B cell (primary cell): Measurements from ENCODE around the gene ARHGAP42. TPM values are rescaled to one million over a fixed set of nuclear protein-coding genes. Genes with fewer than 3 reads are reported as not detected.
A peak's percentile ranks its signal among the peaks of the same experiment; 100 is the strongest.

Experiments used
- ATAC-seq: fragments of 200-7000 bp; cut with Tn5 transposase; one replicate; pipeline ENCODE4 v1.10.0; 2021; ENCODE audit warnings: low read depth, mild to moderate bottlenecking, moderate number of reproducible peaks, moderate library complexity
- CTCF ChIA-PET: fragments of 350-600 bp; sonication (Branson Sonifier 250); formaldehyde crosslinking; loops from one replicate; lab custom pipeline; 2021; ENCODE audit warnings: antibody characterized with exemption, inconsistent platforms; lab: Charles Lee
- POLR2A ChIA-PET: fragments of 350-600 bp; sonication (Branson Sonifier 250); formaldehyde crosslinking; loops from one replicate; lab custom pipeline; 2021; ENCODE audit warnings: antibody characterized with exemption; lab: Charles Lee
- DNase-seq: peaks from one replicate; pipeline ENCODE4 v3.0.0; 2013
- H2AFZ ChIP-seq: 2 replicates; pipeline ENCODE4 v1.6.1; 2012; ENCODE audit warnings: mild to moderate bottlenecking, low read depth, low read length; ENCODE audit not compliant: insufficient read depth, poor library complexity, severe bottlenecking
- H3K27ac ChIP-seq, 2 donors: 1 replicate in 1 of 2; 2 replicates in 1 of 2; pipeline ENCODE4 v1.5.1; 2012 to 2013; ENCODE audit warnings: low read length in 2 of 2, mild to moderate bottlenecking in 2 of 2, moderate library complexity in 1 of 2
- H3K27me3 ChIP-seq, 4 experiments: fragments of 200-600 bp in 1 of 4; sonication (generic) in 1 of 4; replicated peaks in 1 of 4; 1 replicate in 2 of 4; 2 replicates in 2 of 4; pipeline versions ENCODE4 v1.6.1 to v1.7.0; 2013 to 2016; ENCODE audit warnings: low read length in 3 of 4, mild to moderate bottlenecking in 2 of 4, mixed read lengths in 1 of 4, moderate library complexity in 1 of 4; ENCODE audit not compliant: insufficient read depth in 4 of 4, control insufficient read depth in 3 of 4; ENCODE audit errors: control extremely low read depth in 1 of 4
- H3K36me3 ChIP-seq, 2 experiments: replicated peaks in 1 of 2; 1 replicate in 1 of 2; 2 replicates in 1 of 2; pipeline versions ENCODE4 v1.6.1 to v1.7.1; 2013; ENCODE audit warnings: low read length in 1 of 2; ENCODE audit not compliant: insufficient read depth in 2 of 2, control insufficient read depth in 1 of 2; ENCODE audit errors: control extremely low read depth in 1 of 2, extremely low read depth in 1 of 2
- H3K4me1 ChIP-seq, 2 donors: fragments of 200-600 bp in 1 of 2; sonication (generic) in 1 of 2; 1 replicate in 1 of 2; 2 replicates in 1 of 2; pipeline versions ENCODE4 v1.5.1 to v1.6.1; 2013 to 2017; ENCODE audit warnings: low read length in 2 of 2; ENCODE audit not compliant: control insufficient read depth in 2 of 2, insufficient read depth in 2 of 2
- H3K4me2 ChIP-seq: replicated peaks from 2 replicates; pipeline ENCODE3; 2012; ENCODE audit warnings: mild to moderate bottlenecking, low read depth, low read length; ENCODE audit not compliant: poor library complexity, severe bottlenecking
- H3K4me3 ChIP-seq, 5 experiments: fragments of 200-600 bp in 1 of 5; sonication (generic) in 1 of 5; 1 replicate in 3 of 5; 2 replicates in 2 of 5; pipeline versions ENCODE4 v1.5.1 to v1.7.0; 2011 to 2016; ENCODE audit warnings: low read length in 4 of 5, mild to moderate bottlenecking in 4 of 5, low read depth in 2 of 5, control low read depth in 1 of 5, moderate library complexity in 1 of 5; ENCODE audit not compliant: insufficient read depth in 1 of 5; ENCODE audit errors: control extremely low read depth in 1 of 5, extremely low read depth in 1 of 5
- H3K79me2 ChIP-seq: fragments of 200-600 bp; sonication (generic); one replicate; pipeline ENCODE4 v1.6.0; 2016; ENCODE audit warnings: low read length; ENCODE audit not compliant: control insufficient read depth, insufficient read depth
- H3K9ac ChIP-seq: fragments of 200-600 bp; sonication (generic); 2 replicates; pipeline ENCODE4 v1.6.1; 2017; ENCODE audit warnings: mild to moderate bottlenecking, low read length, moderate library complexity
- H3K9me3 ChIP-seq, 3 donors: one replicate each; pipeline versions ENCODE4 v1.6.1 to v1.7.1; 2013; ENCODE audit warnings: low read length in 2 of 3; ENCODE audit not compliant: control insufficient read depth in 2 of 3, insufficient read depth in 1 of 3; ENCODE audit errors: control extremely low read depth in 1 of 3
- H4K20me1 ChIP-seq: 2 replicates; pipeline ENCODE4 v1.6.0; 2012; ENCODE audit warnings: mild to moderate bottlenecking, low read length; ENCODE audit not compliant: insufficient read depth, control insufficient read depth, poor library complexity, severe bottlenecking
- H3K27ac Mint-ChIP-seq: one replicate; pipeline ENCODE4 v1.8.0; 2021; ENCODE audit warnings: mixed read lengths
- H3K27me3 Mint-ChIP-seq: one replicate; pipeline ENCODE4 v1.8.0; 2021; ENCODE audit warnings: mixed read lengths
- H3K4me1 Mint-ChIP-seq: one replicate; pipeline ENCODE4 v1.8.0; 2021; ENCODE audit warnings: mixed read lengths
- H3K4me3 Mint-ChIP-seq: one replicate; pipeline ENCODE4 v1.8.0; 2021; ENCODE audit warnings: mixed read lengths
- H3K9me3 Mint-ChIP-seq: one replicate; pipeline ENCODE4 v1.8.0; 2022; ENCODE audit warnings: mixed read lengths; ENCODE audit not compliant: insufficient read depth
- CTCF ChIP-seq: fragments of 200-600 bp; IDR thresholded peaks from one replicate; pipeline ENCODE4 v1.8.0; 2022; ENCODE audit warnings: antibody characterized with exemption, mild to moderate bottlenecking
- EZH2 ChIP-seq: IDR thresholded peaks from 2 replicates; pipeline ENCODE4 v1.6.1; 2012; ENCODE audit warnings: borderline replicate concordance, low read depth, mild to moderate bottlenecking, moderate library complexity, low read length; ENCODE audit not compliant: insufficient read depth, poor library complexity, severe bottlenecking
- WGBS: methylation state at CpG from one replicate; pipeline ENCODE4 v1.1.5; 2013; ENCODE audit warnings: missing lambda C conversion rate; ENCODE audit not compliant: insufficient coverage; 5-methylcytosine and 5-hydroxymethylcytosine counted together
- intact Hi-C: fragments of 100-400 bp; cut with micrococcal nuclease; formaldehyde crosslinking; loops from one replicate; pipeline ENCODE4 v1.10.0; 2022
- polyA plus RNA-seq: library from polyadenylated mRNA; depleted of rRNA; stranded (reverse); fragments of >200 nt; gene quantifications from 2 replicates; pipeline ENCODE4 v1.2.3, GENCODE V29; 2012
- total RNA-seq, 2 donors: library from RNA; stranded (reverse); fragments of 120-200 nt in 1 of 2; gene quantifications; 1 replicate in 1 of 2; 2 replicates in 1 of 2; pipeline versions ENCODE4 v1.2.3 to v1.2.4, GENCODE V29; 2013 to 2022

Gene ARHGAP42
- total and polyA plus RNA-seq, 2 donors (not counting 1 experiment from before 2014, with no cell fraction given): 3.8 to 4.9 TPM

- H3K79me2 ChIP-seq: no peaks in the 10 kb centered on the region
- H3K27me3 ChIP-seq: no peaks in the 10 kb centered on the region
- peak overlapping the region; percentile 14 for H3K4me2 ChIP-seq
- H3K4me3 ChIP-seq: no peak overlapping the region
- H2AFZ ChIP-seq: no peak overlapping the region
- H3K36me3 ChIP-seq: no peaks in the 10 kb centered on the region
- peaks cover 15% of the 10 kb centered on the region for H3K4me1 Mint-ChIP-seq
- ATAC-seq: no peak
- no peak for DNase-seq
- H3K27me3 Mint-ChIP-seq: no peaks in the 10 kb centered on the region
- intact Hi-C loops: no loop called here
- H3K9me3 ChIP-seq: no peaks in the 10 kb centered on the region
- ChIA-PET POLR2A (no interaction called here), CTCF (interaction anchor here (1.2 kb wide), 1 partner anchor 21 kb away, joined by 3 read pairs; no protein-coding TSS in a partner anchor)
- H3K27ac Mint-ChIP-seq: no peak overlapping the region
- no peaks in the 10 kb centered on the region for H3K4me1 ChIP-seq
- H3K4me3 Mint-ChIP-seq: no peak overlapping the region
- 29% methylated on average over 1 of the region's 3 CpGs for WGBS
- H3K27ac ChIP-seq: no peak overlapping the region
- H3K9ac ChIP-seq: no peak overlapping the region
- H3K9me3 Mint-ChIP-seq: no peaks in the 10 kb centered on the region
- no peak for TF ChIP-seq EZH2
- no peak for TF ChIP-seq CTCF
- H4K20me1 ChIP-seq: no peaks in the 10 kb centered on the region
Measured at GRCh38 chr11:100716838-100717237, 29.8 kb downstream of the ARHGAP42 start.

- no peak overlapping the region for H3K27ac ChIP-seq
- Mint-ChIP-seq H3K4me1 (peaks cover 15% of the 10 kb centered on the region), H3K9me3 (no peaks in the 10 kb centered on the region), H3K27me3 (no peaks in the 10 kb centered on the region), H3K4me3 (no peak overlapping the region), H3K27ac (no peak overlapping the region)
- H3K9me3 ChIP-seq: no peaks in the 10 kb centered on the region
- 100% methylated on average over 1 of the region's 2 CpGs for WGBS
- H3K4me1 ChIP-seq: no peaks in the 10 kb centered on the region
- H2AFZ ChIP-seq: no peak overlapping the region
- H3K36me3 ChIP-seq: no peaks in the 10 kb centered on the region
- TF ChIP-seq EZH2 (no peak), CTCF (no peak)
- no peaks in the 10 kb centered on the region for H3K27me3 ChIP-seq
- no peak overlapping the region for H3K4me2 ChIP-seq
- H3K9ac ChIP-seq: no peak overlapping the region
- ChIA-PET CTCF (no interaction called here), POLR2A (no interaction called here)
- ATAC-seq (no peak), DNase-seq (no peak)
- H3K79me2 ChIP-seq: no peaks in the 10 kb centered on the region
- intact Hi-C loops: no loop called here
- no peak overlapping the region for H3K4me3 ChIP-seq
- H4K20me1 ChIP-seq: no peaks in the 10 kb centered on the region
Measured at GRCh38 chr11:100719362-100719761, 32.3 kb downstream of the ARHGAP42 start.
